H1 (cell line): ENCODE data around the gene CHCHD6.

Source experiments
- CTCF ChIP-seq, 3 experiments: IDR thresholded peaks; 1 replicate in 2 of 3; 2 replicates in 1 of 3; pipeline versions ENCODE4 v1.5.1 to v1.6.1; 2011; ENCODE audit warnings: low read length in 3 of 3, mild to moderate bottlenecking in 3 of 3, inconsistent platforms in 2 of 3, low read depth in 1 of 3, moderate library complexity in 1 of 3; ENCODE audit not compliant: insufficient read depth in 1 of 3; ENCODE audit errors: control extremely low read depth in 1 of 3
- JUN ChIP-seq: IDR thresholded peaks from 2 replicates; pipeline ENCODE4 v1.6.1; 2011; ENCODE audit warnings: low read depth, mild to moderate bottlenecking, improper control_type of control experiment, low read length
- RNF2 ChIP-seq: fragments of 200-900, 300-1000 bp; sonication (generic); IDR thresholded peaks from 2 replicates; pipeline ENCODE4 v1.7.1; 2016; ENCODE audit warnings: borderline replicate concordance, low read depth, mild to moderate bottlenecking, antibody characterized with exemption, low read length; ENCODE audit not compliant: poor library complexity, severe bottlenecking; ENCODE audit errors: missing control alignments
- USF2 ChIP-seq: IDR thresholded peaks from 2 replicates; pipeline ENCODE4 v1.6.1; 2011; ENCODE audit warnings: low read length, improper control_type of control experiment

- TF ChIP-seq RNF2 (no peak), USF2 (no peak), JUN (no peak), CTCF (IDR thresholded peaks at IDR 0.05; ENCODE audit: control extremely low read depth in 1 of 3, insufficient read depth in 1 of 3, low read depth in 1 of 3, low read length in 3 of 3) (no peak)
Measured at GRCh38 chr3:126881861-126882260, 177.8 kb downstream of the CHCHD6 start.
